Uterus (tissue), 4 donors: ENCODE data around the gene TBC1D10A. TPM values are rescaled to one million over a fixed set of nuclear protein-coding genes. Genes with fewer than 3 reads are reported as not detected.

Experiments
- DNase-seq, 2 donors: peaks; one replicate each; pipeline ENCODE4 v3.0.0-alpha.2; 2019 to 2020
- H3K27ac ChIP-seq, 2 donors: fragments of 200-600 bp; sonication (generic); 1 replicate in 1 of 2; 2 replicates in 1 of 2; pipeline ENCODE4 v1.5.1; 2016 to 2018
- H3K27me3 ChIP-seq, 2 donors: fragments of 200-600 bp; sonication (generic); one replicate each; pipeline ENCODE4 v1.5.1; 2018 to 2019; ENCODE audit warnings: control low read depth in 1 of 2
- H3K36me3 ChIP-seq, 2 donors: fragments of 200-600 bp; sonication (generic); one replicate each; pipeline ENCODE4 v1.5.1; 2019; ENCODE audit warnings: control low read depth in 1 of 2
- H3K4me1 ChIP-seq, 2 donors: fragments of 200-600 bp; sonication (generic); one replicate each; pipeline ENCODE4 v1.5.1; 2018 to 2019; ENCODE audit warnings: control low read depth in 1 of 2
- H3K4me3 ChIP-seq, 2 donors: fragments of 200-600 bp; sonication (generic); 1 replicate in 1 of 2; 2 replicates in 1 of 2; pipeline ENCODE4 v1.5.1; 2018 to 2019; ENCODE audit warnings: mild to moderate bottlenecking in 1 of 2
- H3K9me3 ChIP-seq, 2 donors: fragments of 200-600 bp; sonication (generic); one replicate each; pipeline ENCODE4 v1.5.1; 2019; ENCODE audit warnings: control low read depth in 1 of 2
- CTCF ChIP-seq, 4 experiments: fragments of 200-600 bp in 2 of 4; fragments of 450-650 bp in 2 of 4; sonication (generic) in 2 of 4; IDR thresholded peaks; one replicate each; pipeline ENCODE4 v1.5.1; 2016 to 2019; ENCODE audit warnings: antibody characterized with exemption in 4 of 4, mild to moderate bottlenecking in 2 of 4, moderate library complexity in 1 of 4
- POLR2A ChIP-seq, 2 donors: fragments of 450-650 bp; IDR thresholded peaks; one replicate each; pipeline ENCODE4 v1.6.1; 2016; ENCODE audit warnings: antibody characterized with exemption in 2 of 2, mild to moderate bottlenecking in 1 of 2, moderate library complexity in 1 of 2
- intact Hi-C: fragments of 100-400 bp; cut with DNase I; formaldehyde crosslinking; loops from one replicate; pipeline ENCODE4 v1.15.1; 2023; ENCODE audit warnings: low total_unique reads
- total RNA-seq, 4 donors: library from RNA; depleted of rRNA in 3 of 4; stranded (reverse); fragments of >200 nt in 3 of 4; gene quantifications; one replicate each; pipeline versions ENCODE4 v1.1.0 to v1.2.4, GENCODE V29; 2014 to 2023
- donor health status: DM: yes; HTN: yes; CAD: no.

The TBC1D10A gene
- total RNA-seq, 4 donors from 2014 or later: 2.8 to 33.6 (median 10.0) TPM

- no peaks in the 10 kb centered on the region for H3K36me3 ChIP-seq
- no peak for TF ChIP-seq CTCF (IDR thresholded peaks at IDR 0.05)
- TF ChIP-seq POLR2A (IDR thresholded peaks at IDR 0.05): no peak
- H3K27ac ChIP-seq: no peak overlapping the region
- peaks cover 0 to 8% of the 10 kb centered on the region in 2 donors for H3K4me1 ChIP-seq
- no peaks in the 10 kb centered on the region for H3K9me3 ChIP-seq
- no peaks in the 10 kb centered on the region for H3K27me3 ChIP-seq
- peak overlapping the region; percentile 33 to 39 for H3K4me3 ChIP-seq
- DNase-seq: no peak
- intact Hi-C loops: no loop called here
Measured at GRCh38 chr22:30246814-30247376, 79.8 kb downstream of the TBC1D10A start.

- intact Hi-C loops: no loop called here
- H3K4me1 ChIP-seq: peaks cover 0 to 8% of the 10 kb centered on the region in 2 donors
Measured at GRCh38 chr22:30245985-30246813, 80.5 kb downstream of the TBC1D10A start, which contains the start of gene LIF. Gene LIF (minus strand): TSS chr22:30246759. CDS start chr22:30246695, 64 bp downstream.

GRCh38 chr22:30245181-30245984 lies 81.4 kb downstream of the TBC1D10A start:
- intact Hi-C loops: no loop called here
- H3K9me3 ChIP-seq: no peaks in the 10 kb centered on the region
- DNase-seq: no peak
- TF ChIP-seq POLR2A (IDR thresholded peaks at IDR 0.05): no peak
- TF ChIP-seq CTCF (IDR thresholded peaks at IDR 0.05): no peak
- no peaks in the 10 kb centered on the region for H3K27me3 ChIP-seq
- H3K4me1 ChIP-seq: peaks cover 0 to 8% of the 10 kb centered on the region in 2 donors
- H3K36me3 ChIP-seq: no peaks in the 10 kb centered on the region
- H3K4me3 ChIP-seq: peak overlapping the region; percentile 33 to 39
- peak overlapping the region in 1 of 2 donors; percentile 57 for H3K27ac ChIP-seq

More at GRCh38 chr22:30245985-30246813, 80.5 kb downstream of the TBC1D10A start, which contains the start of gene LIF:
- H3K36me3 ChIP-seq: no peaks in the 10 kb centered on the region
- H3K27ac ChIP-seq: peak within 1 kb of the TSS in 1 of 2 donors; percentile 57
- H3K9me3 ChIP-seq: no peaks in the 10 kb centered on the region
- peak within 1 kb of the TSS; percentile 33 to 39 for H3K4me3 ChIP-seq
- peak in 2 of 4 experiments; percentile 38 to 42 for TF ChIP-seq CTCF (IDR thresholded peaks at IDR 0.05)
- TF ChIP-seq POLR2A (IDR thresholded peaks at IDR 0.05): no peak
- no peaks in the 10 kb centered on the region for H3K27me3 ChIP-seq
- no peak for DNase-seq

- no peak for TF ChIP-seq CTCF (IDR thresholded peaks at IDR 0.05)
- no peak for TF ChIP-seq POLR2A (IDR thresholded peaks at IDR 0.05)
- no peaks in the 10 kb centered on the region for H3K27me3 ChIP-seq
- H3K27ac ChIP-seq: no peak overlapping the region
Measured at GRCh38 chr22:30244641-30245040, 82.1 kb downstream of the TBC1D10A start.

More at GRCh38 chr22:30244641-30245040, 82.1 kb downstream of the TBC1D10A start:
- intact Hi-C loops: no loop called here
- peaks cover 0 to 8% of the 10 kb centered on the region in 2 donors for H3K4me1 ChIP-seq
- DNase-seq: no peak
- H3K36me3 ChIP-seq: no peaks in the 10 kb centered on the region
- H3K4me3 ChIP-seq: no peak overlapping the region
- no peaks in the 10 kb centered on the region for H3K9me3 ChIP-seq
